B cell (primary cell): Measurements from ENCODE around the gene RTN4RL1. TPM values are rescaled to one million over a fixed set of nuclear protein-coding genes. Genes with fewer than 3 reads are reported as not detected.

Experiments used
- ATAC-seq: fragments of 200-7000 bp; cut with Tn5 transposase; one replicate; pipeline ENCODE4 v1.10.0; 2021; ENCODE audit warnings: low read depth, mild to moderate bottlenecking, moderate number of reproducible peaks, moderate library complexity
- CTCF ChIA-PET: fragments of 350-600 bp; sonication (Branson Sonifier 250); formaldehyde crosslinking; loops from one replicate; lab custom pipeline; 2021; ENCODE audit warnings: antibody characterized with exemption, inconsistent platforms; lab: Charles Lee
- POLR2A ChIA-PET: fragments of 350-600 bp; sonication (Branson Sonifier 250); formaldehyde crosslinking; loops from one replicate; lab custom pipeline; 2021; ENCODE audit warnings: antibody characterized with exemption; lab: Charles Lee
- DNase-seq: peaks from one replicate; pipeline ENCODE4 v3.0.0; 2013
- H2AFZ ChIP-seq: 2 replicates; pipeline ENCODE4 v1.6.1; 2012; ENCODE audit warnings: mild to moderate bottlenecking, low read depth, low read length; ENCODE audit not compliant: insufficient read depth, poor library complexity, severe bottlenecking
- H3K27ac ChIP-seq, 2 donors: 1 replicate in 1 of 2; 2 replicates in 1 of 2; pipeline ENCODE4 v1.5.1; 2012 to 2013; ENCODE audit warnings: low read length in 2 of 2, mild to moderate bottlenecking in 2 of 2, moderate library complexity in 1 of 2
- H3K27me3 ChIP-seq, 4 experiments: fragments of 200-600 bp in 1 of 4; sonication (generic) in 1 of 4; replicated peaks in 1 of 4; 1 replicate in 2 of 4; 2 replicates in 2 of 4; pipeline versions ENCODE4 v1.6.1 to v1.7.0; 2013 to 2016; ENCODE audit warnings: low read length in 3 of 4, mild to moderate bottlenecking in 2 of 4, mixed read lengths in 1 of 4, moderate library complexity in 1 of 4; ENCODE audit not compliant: insufficient read depth in 4 of 4, control insufficient read depth in 3 of 4; ENCODE audit errors: control extremely low read depth in 1 of 4
- H3K36me3 ChIP-seq, 2 experiments: replicated peaks in 1 of 2; 1 replicate in 1 of 2; 2 replicates in 1 of 2; pipeline versions ENCODE4 v1.6.1 to v1.7.1; 2013; ENCODE audit warnings: low read length in 1 of 2; ENCODE audit not compliant: insufficient read depth in 2 of 2, control insufficient read depth in 1 of 2; ENCODE audit errors: control extremely low read depth in 1 of 2, extremely low read depth in 1 of 2
- H3K4me1 ChIP-seq, 2 donors: fragments of 200-600 bp in 1 of 2; sonication (generic) in 1 of 2; 1 replicate in 1 of 2; 2 replicates in 1 of 2; pipeline versions ENCODE4 v1.5.1 to v1.6.1; 2013 to 2017; ENCODE audit warnings: low read length in 2 of 2; ENCODE audit not compliant: control insufficient read depth in 2 of 2, insufficient read depth in 2 of 2
- H3K4me2 ChIP-seq: replicated peaks from 2 replicates; pipeline ENCODE3; 2012; ENCODE audit warnings: mild to moderate bottlenecking, low read depth, low read length; ENCODE audit not compliant: poor library complexity, severe bottlenecking
- H3K4me3 ChIP-seq, 5 experiments: fragments of 200-600 bp in 1 of 5; sonication (generic) in 1 of 5; 1 replicate in 3 of 5; 2 replicates in 2 of 5; pipeline versions ENCODE4 v1.5.1 to v1.7.0; 2011 to 2016; ENCODE audit warnings: low read length in 4 of 5, mild to moderate bottlenecking in 4 of 5, low read depth in 2 of 5, control low read depth in 1 of 5, moderate library complexity in 1 of 5; ENCODE audit not compliant: insufficient read depth in 1 of 5; ENCODE audit errors: control extremely low read depth in 1 of 5, extremely low read depth in 1 of 5
- H3K79me2 ChIP-seq: fragments of 200-600 bp; sonication (generic); one replicate; pipeline ENCODE4 v1.6.0; 2016; ENCODE audit warnings: low read length; ENCODE audit not compliant: control insufficient read depth, insufficient read depth
- H3K9ac ChIP-seq: fragments of 200-600 bp; sonication (generic); 2 replicates; pipeline ENCODE4 v1.6.1; 2017; ENCODE audit warnings: mild to moderate bottlenecking, low read length, moderate library complexity
- H3K9me3 ChIP-seq, 3 donors: one replicate each; pipeline versions ENCODE4 v1.6.1 to v1.7.1; 2013; ENCODE audit warnings: low read length in 2 of 3; ENCODE audit not compliant: control insufficient read depth in 2 of 3, insufficient read depth in 1 of 3; ENCODE audit errors: control extremely low read depth in 1 of 3
- H4K20me1 ChIP-seq: 2 replicates; pipeline ENCODE4 v1.6.0; 2012; ENCODE audit warnings: mild to moderate bottlenecking, low read length; ENCODE audit not compliant: insufficient read depth, control insufficient read depth, poor library complexity, severe bottlenecking
- H3K27ac Mint-ChIP-seq: one replicate; pipeline ENCODE4 v1.8.0; 2021; ENCODE audit warnings: mixed read lengths
- H3K27me3 Mint-ChIP-seq: one replicate; pipeline ENCODE4 v1.8.0; 2021; ENCODE audit warnings: mixed read lengths
- H3K4me1 Mint-ChIP-seq: one replicate; pipeline ENCODE4 v1.8.0; 2021; ENCODE audit warnings: mixed read lengths
- H3K4me3 Mint-ChIP-seq: one replicate; pipeline ENCODE4 v1.8.0; 2021; ENCODE audit warnings: mixed read lengths
- H3K9me3 Mint-ChIP-seq: one replicate; pipeline ENCODE4 v1.8.0; 2022; ENCODE audit warnings: mixed read lengths; ENCODE audit not compliant: insufficient read depth
- EZH2 ChIP-seq: IDR thresholded peaks from 2 replicates; pipeline ENCODE4 v1.6.1; 2012; ENCODE audit warnings: borderline replicate concordance, low read depth, mild to moderate bottlenecking, moderate library complexity, low read length; ENCODE audit not compliant: insufficient read depth, poor library complexity, severe bottlenecking
- WGBS: methylation state at CpG from one replicate; pipeline ENCODE4 v1.1.5; 2013; ENCODE audit warnings: missing lambda C conversion rate; ENCODE audit not compliant: insufficient coverage; 5-methylcytosine and 5-hydroxymethylcytosine counted together
- intact Hi-C: fragments of 100-400 bp; cut with micrococcal nuclease; formaldehyde crosslinking; loops from one replicate; pipeline ENCODE4 v1.10.0; 2022
- polyA plus RNA-seq: library from polyadenylated mRNA; depleted of rRNA; stranded (reverse); fragments of >200 nt; gene quantifications from 2 replicates; pipeline ENCODE4 v1.2.3, GENCODE V29; 2012
- total RNA-seq, 2 donors: library from RNA; stranded (reverse); fragments of 120-200 nt in 1 of 2; gene quantifications; 1 replicate in 1 of 2; 2 replicates in 1 of 2; pipeline versions ENCODE4 v1.2.3 to v1.2.4, GENCODE V29; 2013 to 2022
- TF ChIP-seq, protein P1 (sequence below): fragments of 200-600 bp; IDR thresholded peaks from one replicate; pipeline ENCODE4 v1.8.0; 2022; ENCODE audit warnings: antibody characterized with exemption, mild to moderate bottlenecking

RTN4RL1 gene
- total and polyA plus RNA-seq, 2 donors (not counting 1 experiment from before 2014, with no cell fraction given), result 0.03 to 0.07 TPM

DNA sequence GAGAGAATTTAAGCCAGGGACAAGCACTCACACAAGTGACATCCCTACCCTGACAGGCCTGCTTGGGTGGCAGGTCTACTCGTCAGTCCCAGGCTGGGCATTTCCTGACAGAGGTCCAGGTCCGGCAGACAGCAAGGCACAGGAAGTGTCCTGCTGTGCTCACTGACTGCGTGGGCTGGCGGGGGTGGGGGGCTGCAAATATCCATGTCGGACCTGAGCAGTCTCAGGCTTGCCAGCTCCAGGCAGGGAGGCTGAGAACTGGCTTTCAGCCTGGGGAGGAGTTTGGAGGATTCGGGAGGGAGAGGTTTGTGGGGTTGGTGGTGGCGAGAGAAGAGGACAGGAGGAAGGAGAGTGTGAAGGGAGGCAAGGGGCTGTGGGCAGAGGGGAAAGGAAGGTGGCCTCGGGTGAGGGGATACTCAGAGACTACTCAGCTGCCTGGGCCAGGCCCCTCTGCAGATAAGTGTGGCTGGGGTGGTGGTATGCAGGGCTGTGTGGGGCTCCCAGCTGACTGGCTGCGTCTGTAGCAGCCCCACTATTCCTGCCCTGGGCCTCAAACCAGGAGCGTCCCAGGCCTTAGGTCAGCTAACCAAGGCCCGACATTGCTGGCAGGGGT lies 37.5 kb upstream of the RTN4RL1 start:
- Mint-ChIP-seq H3K9me3 (no peaks in the 10 kb centered on the region), H3K27ac (no peak overlapping the region), H3K27me3 (no peaks in the 10 kb centered on the region), H3K4me1 (peaks cover 50% of the 10 kb centered on the region), H3K4me3 (no peak overlapping the region)
- peaks cover 0 to 22% of the 10 kb centered on the region in 2 experiments for H3K36me3 ChIP-seq
- POLR2A ChIA-PET, result no interaction called here
- no peak overlapping the region for H3K27ac ChIP-seq
- intact Hi-C loops, result no loop called here
- TF ChIP-seq, protein P1, sequence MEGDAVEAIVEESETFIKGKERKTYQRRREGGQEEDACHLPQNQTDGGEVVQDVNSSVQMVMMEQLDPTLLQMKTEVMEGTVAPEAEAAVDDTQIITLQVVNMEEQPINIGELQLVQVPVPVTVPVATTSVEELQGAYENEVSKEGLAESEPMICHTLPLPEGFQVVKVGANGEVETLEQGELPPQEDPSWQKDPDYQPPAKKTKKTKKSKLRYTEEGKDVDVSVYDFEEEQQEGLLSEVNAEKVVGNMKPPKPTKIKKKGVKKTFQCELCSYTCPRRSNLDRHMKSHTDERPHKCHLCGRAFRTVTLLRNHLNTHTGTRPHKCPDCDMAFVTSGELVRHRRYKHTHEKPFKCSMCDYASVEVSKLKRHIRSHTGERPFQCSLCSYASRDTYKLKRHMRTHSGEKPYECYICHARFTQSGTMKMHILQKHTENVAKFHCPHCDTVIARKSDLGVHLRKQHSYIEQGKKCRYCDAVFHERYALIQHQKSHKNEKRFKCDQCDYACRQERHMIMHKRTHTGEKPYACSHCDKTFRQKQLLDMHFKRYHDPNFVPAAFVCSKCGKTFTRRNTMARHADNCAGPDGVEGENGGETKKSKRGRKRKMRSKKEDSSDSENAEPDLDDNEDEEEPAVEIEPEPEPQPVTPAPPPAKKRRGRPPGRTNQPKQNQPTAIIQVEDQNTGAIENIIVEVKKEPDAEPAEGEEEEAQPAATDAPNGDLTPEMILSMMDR, result no peak
- no peak for TF ChIP-seq EZH2
- H3K9me3 ChIP-seq, result peaks cover 0 to 6% (median 0%) of the 10 kb centered on the region in 3 donors
- WGBS, result 87% methylated on average over 10 of the region's 11 CpGs
- H3K9ac ChIP-seq, result no peak overlapping the region
- H2AFZ ChIP-seq, result no peak overlapping the region
- DNase-seq (no peak), ATAC-seq (no peak)
- peaks cover 0 to 18% (median 4%) of the 10 kb centered on the region in 4 experiments for H3K27me3 ChIP-seq
- H3K4me3 ChIP-seq, result no peak overlapping the region
- H3K4me2 ChIP-seq, result no peak overlapping the region
- no peaks in the 10 kb centered on the region for H3K79me2 ChIP-seq
- H3K4me1 ChIP-seq, result peaks cover 41 to 52% of the 10 kb centered on the region in 2 donors
- CTCF ChIA-PET, result interaction anchor here (0.9 to 3.8 kb wide), 4 partner anchors 7 to 108 kb away, joined by 3 to 17 read pairs (median 9); partner anchors contain the start of gene HIC1
- H4K20me1 ChIP-seq, result peaks cover 12% of the 10 kb centered on the region

DNA sequence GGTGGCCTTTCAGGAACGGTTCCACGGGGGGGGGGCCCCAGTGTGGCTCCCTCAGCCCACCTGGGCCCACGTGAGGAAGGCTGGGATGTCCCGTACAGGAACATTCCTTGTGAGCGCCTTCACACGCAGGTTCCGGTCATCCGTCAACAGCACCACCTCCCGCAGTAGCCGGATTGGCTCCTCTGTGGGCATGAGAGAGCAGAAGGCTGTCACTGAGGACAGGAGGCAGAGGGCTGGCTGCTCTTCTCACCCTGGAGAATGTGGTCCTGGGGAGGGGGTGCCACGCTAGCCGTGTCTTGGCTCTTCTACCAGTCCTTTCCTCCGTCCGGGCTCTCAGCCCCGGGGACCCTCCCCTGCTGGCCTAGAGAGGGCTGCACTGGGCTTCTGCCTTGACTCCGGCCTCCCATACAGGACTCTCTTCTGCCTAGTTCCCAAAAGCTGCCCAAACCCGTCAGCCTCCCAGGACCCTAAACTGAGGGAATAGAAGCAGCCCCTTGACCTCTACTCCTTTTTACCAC lies 36.4 kb upstream of the RTN4RL1 start:
- Histone ChIP-seq H3K36me3 (peaks cover 0 to 15% of the 10 kb centered on the region in 2 experiments), H2AFZ (no peak overlapping the region), H3K4me3 (no peak overlapping the region), H4K20me1 (peaks cover 15% of the 10 kb centered on the region), H3K9me3 (peaks cover 0 to 6% (median 0%) of the 10 kb centered on the region in 3 donors), H3K4me1 (peaks cover 49 to 56% of the 10 kb centered on the region in 2 donors), H3K79me2 (no peaks in the 10 kb centered on the region), H3K27me3 (peaks cover 0 to 23% (median 6%) of the 10 kb centered on the region in 4 experiments), H3K4me2 (no peak overlapping the region), H3K9ac (no peak overlapping the region), H3K27ac (no peak overlapping the region)
- 94% methylated on average over 16 of the region's 17 CpGs for WGBS
- TF ChIP-seq, protein P1, result no peak
- TF ChIP-seq EZH2, result no peak
- ATAC-seq (no peak), DNase-seq (no peak)
- H3K4me3 Mint-ChIP-seq, result no peak overlapping the region
- ChIA-PET POLR2A (interaction anchor here (0.7 kb wide), 1 partner anchor 178 kb away, joined by 7 read pairs; no protein-coding TSS in a partner anchor), CTCF (no interaction called here)
- no peaks in the 10 kb centered on the region for H3K9me3 Mint-ChIP-seq
- H3K4me1 Mint-ChIP-seq, result peaks cover 53% of the 10 kb centered on the region
- intact Hi-C loops, result no loop called here
- no peak overlapping the region for H3K27ac Mint-ChIP-seq
- H3K27me3 Mint-ChIP-seq, result no peaks in the 10 kb centered on the region
